B cell (primary cell): ENCODE data around the gene ZNF358. TPM values are rescaled to one million over a fixed set of nuclear protein-coding genes. Genes with fewer than 3 reads are reported as not detected.

ENCODE experiments used
- ATAC-seq: fragments of 200-7000 bp; cut with Tn5 transposase; one replicate; pipeline ENCODE4 v1.10.0; 2021; ENCODE audit warnings: low read depth, mild to moderate bottlenecking, moderate number of reproducible peaks, moderate library complexity
- CTCF ChIA-PET: fragments of 350-600 bp; sonication (Branson Sonifier 250); formaldehyde crosslinking; loops from one replicate; lab custom pipeline; 2021; ENCODE audit warnings: antibody characterized with exemption, inconsistent platforms; lab: Charles Lee
- POLR2A ChIA-PET: fragments of 350-600 bp; sonication (Branson Sonifier 250); formaldehyde crosslinking; loops from one replicate; lab custom pipeline; 2021; ENCODE audit warnings: antibody characterized with exemption; lab: Charles Lee
- DNase-seq: peaks from one replicate; pipeline ENCODE4 v3.0.0; 2013
- H2AFZ ChIP-seq: 2 replicates; pipeline ENCODE4 v1.6.1; 2012; ENCODE audit warnings: mild to moderate bottlenecking, low read depth, low read length; ENCODE audit not compliant: insufficient read depth, poor library complexity, severe bottlenecking
- H3K27ac ChIP-seq, 2 donors: 1 replicate in 1 of 2; 2 replicates in 1 of 2; pipeline ENCODE4 v1.5.1; 2012 to 2013; ENCODE audit warnings: low read length in 2 of 2, mild to moderate bottlenecking in 2 of 2, moderate library complexity in 1 of 2
- H3K27me3 ChIP-seq, 4 experiments: fragments of 200-600 bp in 1 of 4; sonication (generic) in 1 of 4; replicated peaks in 1 of 4; 1 replicate in 2 of 4; 2 replicates in 2 of 4; pipeline versions ENCODE4 v1.6.1 to v1.7.0; 2013 to 2016; ENCODE audit warnings: low read length in 3 of 4, mild to moderate bottlenecking in 2 of 4, mixed read lengths in 1 of 4, moderate library complexity in 1 of 4; ENCODE audit not compliant: insufficient read depth in 4 of 4, control insufficient read depth in 3 of 4; ENCODE audit errors: control extremely low read depth in 1 of 4
- H3K36me3 ChIP-seq, 2 experiments: replicated peaks in 1 of 2; 1 replicate in 1 of 2; 2 replicates in 1 of 2; pipeline versions ENCODE4 v1.6.1 to v1.7.1; 2013; ENCODE audit warnings: low read length in 1 of 2; ENCODE audit not compliant: insufficient read depth in 2 of 2, control insufficient read depth in 1 of 2; ENCODE audit errors: control extremely low read depth in 1 of 2, extremely low read depth in 1 of 2
- H3K4me1 ChIP-seq, 2 donors: fragments of 200-600 bp in 1 of 2; sonication (generic) in 1 of 2; 1 replicate in 1 of 2; 2 replicates in 1 of 2; pipeline versions ENCODE4 v1.5.1 to v1.6.1; 2013 to 2017; ENCODE audit warnings: low read length in 2 of 2; ENCODE audit not compliant: control insufficient read depth in 2 of 2, insufficient read depth in 2 of 2
- H3K4me2 ChIP-seq: replicated peaks from 2 replicates; pipeline ENCODE3; 2012; ENCODE audit warnings: mild to moderate bottlenecking, low read depth, low read length; ENCODE audit not compliant: poor library complexity, severe bottlenecking
- H3K4me3 ChIP-seq, 5 experiments: fragments of 200-600 bp in 1 of 5; sonication (generic) in 1 of 5; 1 replicate in 3 of 5; 2 replicates in 2 of 5; pipeline versions ENCODE4 v1.5.1 to v1.7.0; 2011 to 2016; ENCODE audit warnings: low read length in 4 of 5, mild to moderate bottlenecking in 4 of 5, low read depth in 2 of 5, control low read depth in 1 of 5, moderate library complexity in 1 of 5; ENCODE audit not compliant: insufficient read depth in 1 of 5; ENCODE audit errors: control extremely low read depth in 1 of 5, extremely low read depth in 1 of 5
- H3K79me2 ChIP-seq: fragments of 200-600 bp; sonication (generic); one replicate; pipeline ENCODE4 v1.6.0; 2016; ENCODE audit warnings: low read length; ENCODE audit not compliant: control insufficient read depth, insufficient read depth
- H3K9ac ChIP-seq: fragments of 200-600 bp; sonication (generic); 2 replicates; pipeline ENCODE4 v1.6.1; 2017; ENCODE audit warnings: mild to moderate bottlenecking, low read length, moderate library complexity
- H3K9me3 ChIP-seq, 3 donors: one replicate each; pipeline versions ENCODE4 v1.6.1 to v1.7.1; 2013; ENCODE audit warnings: low read length in 2 of 3; ENCODE audit not compliant: control insufficient read depth in 2 of 3, insufficient read depth in 1 of 3; ENCODE audit errors: control extremely low read depth in 1 of 3
- H4K20me1 ChIP-seq: 2 replicates; pipeline ENCODE4 v1.6.0; 2012; ENCODE audit warnings: mild to moderate bottlenecking, low read length; ENCODE audit not compliant: insufficient read depth, control insufficient read depth, poor library complexity, severe bottlenecking
- H3K27ac Mint-ChIP-seq: one replicate; pipeline ENCODE4 v1.8.0; 2021; ENCODE audit warnings: mixed read lengths
- H3K27me3 Mint-ChIP-seq: one replicate; pipeline ENCODE4 v1.8.0; 2021; ENCODE audit warnings: mixed read lengths
- H3K4me1 Mint-ChIP-seq: one replicate; pipeline ENCODE4 v1.8.0; 2021; ENCODE audit warnings: mixed read lengths
- H3K4me3 Mint-ChIP-seq: one replicate; pipeline ENCODE4 v1.8.0; 2021; ENCODE audit warnings: mixed read lengths
- H3K9me3 Mint-ChIP-seq: one replicate; pipeline ENCODE4 v1.8.0; 2022; ENCODE audit warnings: mixed read lengths; ENCODE audit not compliant: insufficient read depth
- EZH2 ChIP-seq: IDR thresholded peaks from 2 replicates; pipeline ENCODE4 v1.6.1; 2012; ENCODE audit warnings: borderline replicate concordance, low read depth, mild to moderate bottlenecking, moderate library complexity, low read length; ENCODE audit not compliant: insufficient read depth, poor library complexity, severe bottlenecking
- WGBS: methylation state at CpG from one replicate; pipeline ENCODE4 v1.1.5; 2013; ENCODE audit warnings: missing lambda C conversion rate; ENCODE audit not compliant: insufficient coverage; 5-methylcytosine and 5-hydroxymethylcytosine counted together
- intact Hi-C: fragments of 100-400 bp; cut with micrococcal nuclease; formaldehyde crosslinking; loops from one replicate; pipeline ENCODE4 v1.10.0; 2022
- polyA plus RNA-seq: library from polyadenylated mRNA; depleted of rRNA; stranded (reverse); fragments of >200 nt; gene quantifications from 2 replicates; pipeline ENCODE4 v1.2.3, GENCODE V29; 2012
- total RNA-seq, 2 donors: library from RNA; stranded (reverse); fragments of 120-200 nt in 1 of 2; gene quantifications; 1 replicate in 1 of 2; 2 replicates in 1 of 2; pipeline versions ENCODE4 v1.2.3 to v1.2.4, GENCODE V29; 2013 to 2022
- TF ChIP-seq, protein P1 (sequence below): fragments of 200-600 bp; IDR thresholded peaks from one replicate; pipeline ENCODE4 v1.8.0; 2022; ENCODE audit warnings: antibody characterized with exemption, mild to moderate bottlenecking

ZNF358 gene
- total and polyA plus RNA-seq, 2 donors (not counting 1 experiment from before 2014, with no cell fraction given): 8.5 to 17.5 TPM

DNA sequence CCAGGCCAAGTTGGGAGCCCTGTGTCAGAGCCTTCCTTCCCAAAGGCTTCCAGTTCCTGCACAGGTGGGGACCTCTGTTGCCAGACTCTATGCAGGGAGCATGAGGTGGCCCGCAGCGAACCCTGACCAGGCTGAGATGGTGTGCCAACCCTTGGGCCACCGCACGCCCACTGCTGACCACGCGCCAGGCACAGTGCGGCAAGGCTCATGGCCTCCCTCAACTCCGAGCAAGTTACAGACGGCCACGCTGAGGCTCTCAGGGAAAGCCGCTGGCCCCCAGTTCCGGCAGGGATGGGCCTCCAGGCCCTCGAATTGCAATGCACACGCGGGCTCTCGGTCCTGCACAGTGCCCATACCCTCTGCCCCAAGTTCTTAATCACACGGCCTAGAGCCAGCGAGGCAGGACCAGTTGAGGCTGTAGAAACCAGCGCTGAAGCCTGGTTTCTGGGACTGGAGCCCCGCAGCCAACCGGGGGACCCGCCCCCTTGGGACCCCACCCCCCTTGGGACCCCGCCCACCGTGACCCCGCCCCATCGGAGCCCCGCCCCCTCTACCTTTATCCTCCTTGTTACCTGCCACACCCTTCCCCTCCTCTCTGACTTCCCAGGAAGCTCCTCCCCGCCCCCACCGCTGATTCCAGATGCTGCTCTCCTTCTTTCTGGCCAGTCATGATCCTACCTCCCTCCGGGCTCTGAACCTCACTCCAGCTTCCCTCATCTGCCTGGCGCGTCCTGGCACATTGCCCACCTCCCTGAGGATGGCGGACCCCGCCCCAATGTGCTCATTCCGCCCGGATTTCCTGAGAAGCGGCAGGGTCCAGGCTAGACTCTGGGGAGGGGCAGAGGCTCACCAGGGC is 33.1 kb upstream of the ZNF358 start:
- intact Hi-C loops: no loop called here
- Mint-ChIP-seq H3K4me1 (peaks cover 6% of the 10 kb centered on the region), H3K27ac (no peak overlapping the region), H3K27me3 (no peaks in the 10 kb centered on the region), H3K4me3 (no peak overlapping the region), H3K9me3 (no peaks in the 10 kb centered on the region)
- Histone ChIP-seq H3K9me3 (peaks cover 0 to 3% (median 0%) of the 10 kb centered on the region in 3 donors), H2AFZ (no peak overlapping the region), H3K36me3 (no peaks in the 10 kb centered on the region), H3K9ac (no peak overlapping the region), H3K79me2 (peaks cover 2% of the 10 kb centered on the region), H4K20me1 (peaks cover 11% of the 10 kb centered on the region), H3K4me2 (peak overlapping the region; percentile 15), H3K4me3 (no peak overlapping the region), H3K27ac (no peak overlapping the region), H3K4me1 (peaks cover 6 to 8% of the 10 kb centered on the region in 2 donors), H3K27me3 (no peaks in the 10 kb centered on the region)
- 50% methylated on average over 28 of the region's 37 CpGs for WGBS
- CTCF ChIA-PET: no interaction called here
- POLR2A ChIA-PET: interaction anchor here (0.6 kb wide), 1 partner anchor 8 kb away, joined by 3 read pairs; no protein-coding TSS in a partner anchor
- ATAC-seq (no peak), DNase-seq (no peak)
- TF ChIP-seq, protein P1, sequence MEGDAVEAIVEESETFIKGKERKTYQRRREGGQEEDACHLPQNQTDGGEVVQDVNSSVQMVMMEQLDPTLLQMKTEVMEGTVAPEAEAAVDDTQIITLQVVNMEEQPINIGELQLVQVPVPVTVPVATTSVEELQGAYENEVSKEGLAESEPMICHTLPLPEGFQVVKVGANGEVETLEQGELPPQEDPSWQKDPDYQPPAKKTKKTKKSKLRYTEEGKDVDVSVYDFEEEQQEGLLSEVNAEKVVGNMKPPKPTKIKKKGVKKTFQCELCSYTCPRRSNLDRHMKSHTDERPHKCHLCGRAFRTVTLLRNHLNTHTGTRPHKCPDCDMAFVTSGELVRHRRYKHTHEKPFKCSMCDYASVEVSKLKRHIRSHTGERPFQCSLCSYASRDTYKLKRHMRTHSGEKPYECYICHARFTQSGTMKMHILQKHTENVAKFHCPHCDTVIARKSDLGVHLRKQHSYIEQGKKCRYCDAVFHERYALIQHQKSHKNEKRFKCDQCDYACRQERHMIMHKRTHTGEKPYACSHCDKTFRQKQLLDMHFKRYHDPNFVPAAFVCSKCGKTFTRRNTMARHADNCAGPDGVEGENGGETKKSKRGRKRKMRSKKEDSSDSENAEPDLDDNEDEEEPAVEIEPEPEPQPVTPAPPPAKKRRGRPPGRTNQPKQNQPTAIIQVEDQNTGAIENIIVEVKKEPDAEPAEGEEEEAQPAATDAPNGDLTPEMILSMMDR: no peak
- no peak for TF ChIP-seq EZH2

DNA sequence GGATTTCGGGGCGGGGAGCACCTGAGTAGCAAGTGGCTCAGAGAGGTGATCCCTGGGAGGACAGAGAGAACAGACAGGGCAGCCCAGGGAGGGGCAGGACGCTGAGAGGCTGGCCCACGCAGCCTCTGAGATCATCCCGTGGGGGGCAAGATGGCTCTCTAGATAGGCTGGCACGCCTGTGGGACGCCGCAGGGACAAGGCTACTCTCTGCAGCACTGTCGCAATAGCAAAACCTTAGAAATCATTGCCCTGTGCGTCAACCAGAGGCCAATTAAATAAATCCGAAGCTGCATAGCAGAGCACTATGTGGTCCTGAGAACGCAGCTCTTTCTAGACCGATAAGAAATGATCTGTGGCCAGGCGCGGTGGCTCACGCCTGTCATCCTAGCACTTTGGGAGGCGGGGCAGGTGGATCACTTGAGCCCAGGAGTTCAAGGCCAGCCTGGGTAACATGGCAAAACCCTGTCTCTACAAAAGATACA is 32.1 kb upstream of the ZNF358 start:
- Mint-ChIP-seq H3K9me3 (no peaks in the 10 kb centered on the region), H3K27me3 (no peaks in the 10 kb centered on the region), H3K4me1 (peaks cover 6% of the 10 kb centered on the region), H3K27ac (no peak overlapping the region), H3K4me3 (no peak overlapping the region)
- ATAC-seq (no peak), DNase-seq (no peak)
- no peak overlapping the region for H2AFZ ChIP-seq
- 96% methylated on average over 17 of the region's 17 CpGs for WGBS
- intact Hi-C loops: no loop called here
- H3K9ac ChIP-seq: no peak overlapping the region
- CTCF ChIA-PET: no interaction called here
- peaks cover 0 to 3% (median 0%) of the 10 kb centered on the region in 3 donors for H3K9me3 ChIP-seq
- POLR2A ChIA-PET: no interaction called here
- no peaks in the 10 kb centered on the region for H3K36me3 ChIP-seq
- peaks cover 2% of the 10 kb centered on the region for H3K79me2 ChIP-seq
- no peak overlapping the region for H3K4me2 ChIP-seq
- no peak overlapping the region for H3K27ac ChIP-seq
- H3K4me1 ChIP-seq: peaks cover 6 to 13% of the 10 kb centered on the region in 2 donors
- peaks cover 1% of the 10 kb centered on the region for H4K20me1 ChIP-seq
- TF ChIP-seq EZH2: no peak
- TF ChIP-seq, protein P1: no peak
- H3K4me3 ChIP-seq: no peak overlapping the region
- H3K27me3 ChIP-seq: no peaks in the 10 kb centered on the region
